ENCODE results near the gene HS3ST4. TPM values are rescaled to one million over a fixed set of nuclear protein-coding genes. Genes with fewer than 3 reads are reported as not detected.

The HS3ST4 gene
- polyA plus RNA-seq, 1 experiment: not detected

- ChIA-PET CTCF (no interaction called here), POLR2A (no interaction called here)
Observed at GRCh38 chr16:25747160-25747758, 55.5 kb downstream of the HS3ST4 start.

GRCh38 chr16:25748092-25748654, 56.4 kb downstream of the HS3ST4 start:
- H3K9me3 ChIP-seq (ENCODE audit: control insufficient read depth, insufficient read depth, low read length): peaks cover 15% of the 10 kb centered on the region
- H3K27ac ChIP-seq (ENCODE audit: low read depth, low read length): no peak overlapping the region
- ChIA-PET CTCF (no interaction called here), POLR2A (no interaction called here)
- no peak overlapping the region for H3K4me3 ChIP-seq (ENCODE audit: low read depth, low read length)
- no peaks in the 10 kb centered on the region for H3K27me3 ChIP-seq (ENCODE audit: control insufficient read depth, insufficient read depth, low read length)
- no peak for TF ChIP-seq CTCF (IDR thresholded peaks at IDR 0.05; ENCODE audit: low read depth, low read length)
- DNase-seq (ENCODE audit: low read depth, low spot score): no peak

More at GRCh38 chr16:25747160-25747758, 55.5 kb downstream of the HS3ST4 start:
- no peak for DNase-seq (ENCODE audit: low read depth, low spot score)
- no peak for TF ChIP-seq CTCF (IDR thresholded peaks at IDR 0.05; ENCODE audit: low read depth, low read length)
- Histone ChIP-seq H3K4me3 (ENCODE audit: low read depth, low read length) (no peak overlapping the region), H3K27ac (ENCODE audit: low read depth, low read length) (no peak overlapping the region), H3K27me3 (ENCODE audit: control insufficient read depth, insufficient read depth, low read length) (no peaks in the 10 kb centered on the region), H3K9me3 (ENCODE audit: control insufficient read depth, insufficient read depth, low read length) (peaks cover 11% of the 10 kb centered on the region)

- no peak for TF ChIP-seq CTCF (IDR thresholded peaks at IDR 0.05; ENCODE audit: low read depth, low read length)
- ChIA-PET CTCF (no interaction called here), POLR2A (no interaction called here)
Observed at GRCh38 chr16:25750488-25751216, 58.9 kb downstream of the HS3ST4 start.

GRCh38 chr16:25751230-25751835, 59.6 kb downstream of the HS3ST4 start:
- H3K4me3 ChIP-seq (ENCODE audit: low read depth, low read length): no peak overlapping the region
- DNase-seq (ENCODE audit: low read depth, low spot score): no peak
- H3K27me3 ChIP-seq (ENCODE audit: control insufficient read depth, insufficient read depth, low read length): no peaks in the 10 kb centered on the region
- no peak overlapping the region for H3K27ac ChIP-seq (ENCODE audit: low read depth, low read length)
- no peak for TF ChIP-seq CTCF (IDR thresholded peaks at IDR 0.05; ENCODE audit: low read depth, low read length)
- CTCF ChIA-PET: no interaction called here
- H3K9me3 ChIP-seq (ENCODE audit: control insufficient read depth, insufficient read depth, low read length): peaks cover 26% of the 10 kb centered on the region
- POLR2A ChIA-PET: no interaction called here

More at GRCh38 chr16:25750488-25751216, 58.9 kb downstream of the HS3ST4 start:
- Histone ChIP-seq H3K27me3 (ENCODE audit: control insufficient read depth, insufficient read depth, low read length) (no peaks in the 10 kb centered on the region), H3K4me3 (ENCODE audit: low read depth, low read length) (no peak overlapping the region), H3K9me3 (ENCODE audit: control insufficient read depth, insufficient read depth, low read length) (peaks cover 26% of the 10 kb centered on the region), H3K27ac (ENCODE audit: low read depth, low read length) (no peak overlapping the region)
- DNase-seq (ENCODE audit: low read depth, low spot score): no peak

GRCh38 chr16:25764466-25764865, 72.7 kb downstream of the HS3ST4 start:
- Histone ChIP-seq H3K9me3 (ENCODE audit: control insufficient read depth, insufficient read depth, low read length) (peaks cover 47% of the 10 kb centered on the region), H3K4me3 (ENCODE audit: low read depth, low read length) (no peak overlapping the region), H3K27ac (ENCODE audit: low read depth, low read length) (no peak overlapping the region), H3K27me3 (ENCODE audit: control insufficient read depth, insufficient read depth, low read length) (no peaks in the 10 kb centered on the region)
- ChIA-PET POLR2A (no interaction called here), CTCF (no interaction called here)
- no peak for DNase-seq (ENCODE audit: low read depth, low spot score)
- no peak for TF ChIP-seq CTCF (IDR thresholded peaks at IDR 0.05; ENCODE audit: low read depth, low read length)
